COR-L47 (cell line): ENCODE results near the gene NHLH1.
A peak's percentile ranks its signal among the peaks of the same experiment; 100 is the strongest.

ENCODE experiments used
- DNase-seq: peaks from one replicate; lab custom pipeline; 2025; lab: John Stamatoyannopoulos, UW

NHLH1 gene

GRCh38 chr1:160366731-160367515 lies at the start of gene NHLH1:
Gene NHLH1, plus strand, starts transcription at chr1:160367071. Its CDS starts 3,661 bp downstream, at chr1:160370732.
- DNase-seq, result no peak

DNA sequence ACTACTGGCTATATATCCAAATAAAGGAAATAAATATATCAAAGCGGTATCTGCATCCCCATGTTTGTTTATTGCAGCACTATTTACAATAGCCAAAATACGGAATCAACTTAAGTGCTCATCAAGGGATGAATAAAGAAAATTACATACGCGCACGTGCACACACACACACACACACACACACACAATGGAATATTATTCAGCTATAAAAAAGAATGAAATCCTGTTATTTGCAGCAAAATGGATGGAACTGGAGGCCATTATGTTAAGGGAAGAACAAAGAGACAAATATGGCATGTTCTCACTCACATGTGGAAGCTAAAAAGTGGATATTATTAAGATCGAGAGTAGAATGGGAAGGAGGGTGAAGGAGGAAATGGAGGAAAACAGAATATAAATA lies 44.0 kb upstream of the NHLH1 start:
- DNase-seq, result no peak

DNA sequence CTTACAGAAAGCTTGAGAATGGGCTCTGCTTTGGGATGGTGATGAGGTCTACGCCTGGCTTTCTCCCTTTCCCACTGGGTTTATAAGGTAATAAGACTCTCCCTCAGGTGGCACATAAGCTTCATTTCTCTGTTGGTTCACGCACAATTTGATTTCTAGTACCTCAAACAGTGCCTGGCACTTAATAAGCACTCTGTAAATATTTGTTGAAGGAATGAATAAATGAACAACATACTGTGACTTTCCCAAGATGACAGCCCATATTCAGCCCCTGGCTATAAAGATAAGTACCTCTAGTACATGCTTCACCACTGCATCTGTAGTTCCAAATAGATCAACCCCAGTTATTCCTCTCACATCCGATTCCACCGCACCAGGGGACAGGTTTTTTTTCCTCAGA lies 41.6 kb upstream of the NHLH1 start:
- DNase-seq, result no peak

DNA sequence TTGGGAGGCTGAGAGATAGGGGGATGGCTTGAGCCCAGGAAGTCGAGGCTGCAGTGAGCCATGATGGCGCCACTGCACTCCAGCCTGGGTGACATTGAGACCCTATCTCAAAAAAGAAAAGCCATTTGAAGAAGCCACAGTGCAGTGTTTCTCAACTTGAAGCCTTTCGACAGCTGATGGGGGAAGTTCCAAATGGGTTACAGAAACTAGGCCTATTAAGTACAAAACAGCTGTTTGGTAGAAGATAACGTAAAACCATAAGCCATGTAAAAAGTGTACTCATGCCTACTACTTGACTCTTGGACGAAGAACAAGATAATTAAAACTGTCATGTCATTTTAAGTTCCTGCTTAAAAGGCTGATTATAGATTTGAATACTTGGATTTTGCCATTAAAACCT lies 40.5 kb upstream of the NHLH1 start:
- no peak for DNase-seq

GRCh38 chr1:160328184-160328583 lies 38.7 kb upstream of the NHLH1 start:
- DNase-seq, result no peak

DNA sequence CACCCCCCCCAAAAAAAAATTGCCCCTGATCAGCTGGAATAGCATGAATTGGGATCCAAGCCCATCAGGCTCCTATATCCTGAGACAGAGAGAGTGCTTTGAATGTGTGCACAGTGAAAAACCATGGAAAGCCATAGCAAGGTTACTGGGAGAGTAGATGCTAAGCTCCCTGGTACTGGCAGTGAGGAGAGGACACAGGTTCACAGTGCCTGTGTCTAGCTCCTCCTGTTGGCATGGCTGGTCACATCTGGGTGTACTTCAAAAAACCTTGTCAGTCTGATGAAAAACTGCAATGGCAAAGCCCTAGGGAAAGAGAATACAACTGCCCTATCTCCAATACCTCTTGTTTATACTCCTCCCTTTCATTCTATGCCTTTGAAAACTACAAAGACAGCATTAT lies 36.8 kb upstream of the NHLH1 start:
- DNase-seq, result no peak

- no peak for DNase-seq
Measured at GRCh38 chr1:160332516-160332915, 34.4 kb upstream of the NHLH1 start.

DNA sequence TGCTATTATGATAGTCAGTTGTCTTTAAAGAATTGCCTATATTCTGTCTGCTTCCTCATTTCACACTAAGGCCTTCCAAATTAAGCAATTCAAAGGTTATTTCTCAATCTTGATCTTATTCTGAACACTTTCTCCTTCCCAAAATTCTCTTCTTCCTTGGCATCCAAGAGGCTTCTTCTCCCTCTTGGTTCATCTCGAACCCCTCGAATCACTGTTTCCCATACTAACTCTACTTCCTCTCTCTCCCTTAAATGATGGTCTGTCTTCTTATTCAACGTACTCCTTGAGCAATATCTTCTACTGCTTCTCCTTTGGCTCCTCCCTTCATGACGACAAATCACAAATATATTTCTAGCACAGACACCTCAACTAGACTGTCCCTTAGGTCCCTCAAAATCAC lies 28.3 kb upstream of the NHLH1 start:
- no peak for DNase-seq

- no peak for DNase-seq
Measured at GRCh38 chr1:160340146-160340545, 26.7 kb upstream of the NHLH1 start.

GRCh38 chr1:160340866-160341265 lies 26.0 kb upstream of the NHLH1 start:
- no peak for DNase-seq

DNA sequence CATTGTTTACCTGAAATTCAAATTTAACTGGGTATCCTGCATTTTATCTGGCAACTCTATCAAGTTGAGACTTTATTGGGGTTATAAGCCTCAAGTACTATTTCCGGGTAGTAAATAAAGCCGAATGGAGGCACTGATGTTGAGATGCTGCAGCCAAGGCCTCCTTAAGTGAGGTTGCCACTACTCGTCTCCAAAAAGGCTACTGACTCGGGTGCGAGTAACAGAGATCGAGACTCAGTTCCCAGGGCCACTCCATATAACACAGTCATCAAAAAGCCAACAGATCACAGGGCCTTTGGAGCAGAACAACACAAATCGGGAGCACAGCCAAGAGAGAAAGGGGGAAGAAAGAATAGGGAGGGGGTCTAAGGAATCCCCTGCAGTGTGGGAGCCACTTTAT lies 24.3 kb upstream of the NHLH1 start:
- DNase-seq, result no peak

DNA sequence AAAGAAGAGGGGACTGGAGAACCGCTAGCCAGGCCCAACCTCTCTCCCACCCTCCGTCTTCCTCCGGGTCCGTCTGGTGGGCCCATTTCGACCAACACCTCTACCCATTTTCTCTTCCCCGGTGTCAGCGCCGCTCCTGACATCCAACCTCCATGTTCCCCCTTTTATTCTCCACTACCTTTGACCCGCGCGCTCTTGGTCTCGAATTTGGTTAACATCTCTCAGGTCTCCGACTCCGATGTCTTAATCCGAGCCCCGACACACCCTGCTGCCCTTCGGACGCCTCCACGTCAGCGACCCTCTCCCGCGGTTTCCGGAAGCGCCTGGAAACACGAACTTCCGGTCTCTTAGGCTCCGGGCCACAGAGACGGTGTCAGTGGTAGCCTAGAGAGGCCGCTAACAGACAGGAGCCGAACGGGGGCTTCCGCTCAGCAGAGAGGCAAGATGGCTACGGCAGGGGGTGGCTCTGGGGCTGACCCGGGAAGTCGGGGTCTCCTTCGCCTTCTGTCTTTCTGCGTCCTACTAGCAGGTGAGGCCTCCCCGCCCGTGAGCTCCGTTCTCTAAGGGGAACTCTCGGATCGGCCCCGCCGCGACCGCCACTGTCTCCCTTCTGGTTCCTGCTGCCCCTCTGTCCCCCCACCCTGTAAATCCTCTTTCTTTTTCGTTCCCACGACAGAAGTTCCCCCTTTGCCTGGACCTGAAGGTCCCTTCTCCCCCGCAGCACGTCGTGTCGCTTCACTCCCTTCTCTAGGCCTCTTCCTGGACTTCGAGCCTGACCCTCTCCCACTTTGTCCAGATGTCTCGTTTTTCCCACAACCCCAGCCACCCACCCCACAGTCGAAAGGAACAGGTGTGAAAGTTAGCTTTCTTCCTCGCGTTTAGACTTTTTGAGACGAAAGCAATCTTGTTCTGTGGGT lies 23.7 kb upstream of the NHLH1 start, which contains the start of the genes COPA and NCSTN:
Gene COPA, minus strand, starts transcription at position 298 of the 917 bp plus-strand sequence. Its CDS starts 80 bp downstream, at position 218.
Gene NCSTN, plus strand, starts transcription at position 431 of the 917 bp plus-strand sequence. Its CDS starts 14 bp downstream, at position 445.
- DNase-seq, result peak; percentile 91

DNA sequence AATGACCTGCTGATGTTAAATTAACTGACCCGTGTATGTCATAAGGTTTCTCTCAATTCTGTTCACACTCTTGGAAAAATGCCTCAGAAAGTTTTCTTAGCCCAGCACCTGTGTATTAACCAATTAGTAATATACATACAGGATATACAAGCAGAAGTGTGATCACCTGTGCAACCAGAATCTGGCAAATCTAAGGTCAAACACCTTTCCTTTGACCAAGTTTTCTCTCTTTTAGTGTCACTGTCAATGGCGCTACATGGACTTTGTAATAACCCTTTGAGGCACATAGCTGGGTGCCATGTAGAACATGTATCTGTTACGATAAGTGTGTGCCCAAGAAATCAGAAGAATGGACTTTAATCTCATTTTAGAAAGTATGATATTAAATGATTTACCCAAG lies 22.6 kb upstream of the NHLH1 start:
- DNase-seq, result no peak

DNA sequence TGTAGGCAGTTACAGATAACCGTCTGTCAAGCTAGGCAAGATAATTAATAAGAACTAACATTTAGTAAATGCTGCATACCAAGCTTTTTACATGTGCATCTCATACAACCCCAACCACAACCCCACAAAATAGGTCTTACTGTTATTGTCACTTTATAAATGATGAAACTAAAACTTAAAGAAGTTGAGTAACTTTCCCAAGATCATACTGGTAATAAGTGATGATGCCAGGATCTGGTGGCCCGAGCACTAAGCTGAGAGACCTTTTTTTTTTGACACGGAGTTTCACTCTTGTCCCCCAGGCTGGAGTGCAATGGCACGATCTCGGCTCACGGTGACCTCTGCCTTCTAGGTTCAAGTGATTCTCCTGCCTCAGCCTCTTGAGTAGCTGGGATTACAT lies 21.9 kb upstream of the NHLH1 start:
- no peak for DNase-seq

DNA sequence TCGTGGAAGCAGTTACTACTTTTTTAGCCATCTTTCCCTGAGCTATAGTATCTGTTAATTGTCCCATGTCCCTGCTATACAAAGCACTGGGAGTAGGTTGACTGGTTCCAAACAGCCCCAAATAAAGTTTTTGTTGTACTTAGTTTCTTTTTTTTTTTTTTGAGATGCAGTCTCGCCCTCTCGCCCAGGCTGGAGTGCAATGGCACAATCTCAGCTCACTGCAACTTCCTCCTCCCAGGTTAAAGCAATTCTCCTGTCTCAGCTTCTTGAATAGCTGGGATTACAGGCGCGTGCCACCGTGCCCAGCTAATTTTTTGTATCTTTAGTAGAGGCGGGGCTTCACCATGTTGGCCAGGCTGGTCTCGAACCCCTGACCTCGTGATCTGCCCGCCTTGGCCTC lies 20.4 kb upstream of the NHLH1 start:
- no peak for DNase-seq

DNA sequence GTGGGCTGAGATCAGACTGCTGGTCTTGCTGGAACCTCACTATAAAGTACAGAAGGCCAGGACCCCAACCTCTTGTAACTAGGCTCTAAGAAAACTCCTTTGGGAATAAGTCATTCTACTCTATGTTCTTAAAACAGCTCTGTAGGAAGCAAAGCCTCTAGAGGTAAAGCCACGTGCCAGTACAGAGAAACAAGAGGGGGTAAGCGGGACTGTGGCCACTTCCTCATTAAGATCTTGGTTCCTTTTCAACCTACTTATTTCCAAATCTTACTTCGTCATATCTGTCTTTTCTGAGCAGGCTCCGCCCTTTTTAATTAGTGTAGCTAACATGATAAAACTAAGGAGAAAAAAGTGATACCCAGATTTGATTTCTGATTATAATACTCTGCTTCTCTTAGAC lies 19.9 kb upstream of the NHLH1 start:
- no peak for DNase-seq

DNA sequence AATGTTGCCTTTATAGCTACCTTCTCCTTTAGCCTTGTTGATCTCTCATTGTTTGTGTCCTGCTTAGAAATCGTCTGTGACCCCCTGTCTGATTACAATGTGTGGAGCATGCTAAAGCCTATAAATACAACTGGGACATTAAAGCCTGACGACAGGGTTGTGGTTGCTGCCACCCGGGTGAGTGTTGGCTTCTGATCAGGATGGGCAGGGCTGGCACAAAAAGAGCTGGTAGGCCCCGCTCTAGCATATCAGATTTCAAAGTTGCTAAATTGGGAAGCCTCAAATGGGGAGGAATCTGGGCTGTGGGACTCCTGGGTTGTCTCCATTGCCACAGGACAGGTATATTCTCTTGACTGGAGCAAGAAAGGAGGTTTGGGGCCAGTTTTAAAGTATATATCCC lies 15.2 kb upstream of the NHLH1 start:
- DNase-seq, result no peak

GRCh38 chr1:160352555-160352954 lies 14.3 kb upstream of the NHLH1 start:
- DNase-seq, result no peak

DNA sequence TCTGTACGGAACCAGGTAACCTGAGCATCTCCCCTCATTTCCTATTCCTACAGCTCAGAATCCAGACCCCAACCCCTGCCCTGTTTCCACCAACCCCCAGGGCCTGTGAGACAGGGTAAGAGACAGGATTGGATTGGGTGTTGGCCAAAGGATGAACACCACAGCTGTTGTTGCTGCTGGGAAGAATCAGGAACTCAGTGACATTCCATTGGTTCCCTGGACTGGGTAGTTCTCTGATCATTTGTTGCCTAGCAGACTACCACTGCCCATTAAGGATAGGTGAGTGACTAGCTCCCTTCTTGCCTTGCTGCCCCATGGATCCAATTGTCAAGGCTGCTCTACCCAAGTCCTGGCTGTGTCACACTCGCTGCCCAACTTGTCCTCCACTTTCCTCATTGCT lies 13.6 kb upstream of the NHLH1 start:
- DNase-seq, result no peak

GRCh38 chr1:160354388-160354985 lies 12.4 kb upstream of the NHLH1 start:
- DNase-seq, result peak; percentile 1

- DNase-seq, result no peak
Measured at GRCh38 chr1:160357286-160358002, 9.4 kb upstream of the NHLH1 start.

DNA sequence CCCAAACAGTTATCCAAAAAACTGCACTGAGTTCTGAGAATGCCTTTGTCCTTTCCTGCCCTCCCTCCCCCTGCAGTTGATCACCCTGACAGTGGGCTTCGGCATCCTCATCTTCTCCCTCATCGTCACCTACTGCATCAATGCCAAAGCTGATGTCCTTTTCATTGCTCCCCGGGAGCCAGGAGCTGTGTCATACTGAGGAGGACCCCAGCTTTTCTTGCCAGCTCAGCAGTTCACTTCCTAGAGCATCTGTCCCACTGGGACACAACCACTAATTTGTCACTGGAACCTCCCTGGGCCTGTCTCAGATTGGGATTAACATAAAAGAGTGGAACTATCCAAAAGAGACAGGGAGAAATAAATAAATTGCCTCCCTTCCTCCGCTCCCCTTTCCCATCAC lies 8.8 kb upstream of the NHLH1 start:
- no peak for DNase-seq
